Measurements from ENCODE around the gene B4GALT2.

The B4GALT2 gene

DNA sequence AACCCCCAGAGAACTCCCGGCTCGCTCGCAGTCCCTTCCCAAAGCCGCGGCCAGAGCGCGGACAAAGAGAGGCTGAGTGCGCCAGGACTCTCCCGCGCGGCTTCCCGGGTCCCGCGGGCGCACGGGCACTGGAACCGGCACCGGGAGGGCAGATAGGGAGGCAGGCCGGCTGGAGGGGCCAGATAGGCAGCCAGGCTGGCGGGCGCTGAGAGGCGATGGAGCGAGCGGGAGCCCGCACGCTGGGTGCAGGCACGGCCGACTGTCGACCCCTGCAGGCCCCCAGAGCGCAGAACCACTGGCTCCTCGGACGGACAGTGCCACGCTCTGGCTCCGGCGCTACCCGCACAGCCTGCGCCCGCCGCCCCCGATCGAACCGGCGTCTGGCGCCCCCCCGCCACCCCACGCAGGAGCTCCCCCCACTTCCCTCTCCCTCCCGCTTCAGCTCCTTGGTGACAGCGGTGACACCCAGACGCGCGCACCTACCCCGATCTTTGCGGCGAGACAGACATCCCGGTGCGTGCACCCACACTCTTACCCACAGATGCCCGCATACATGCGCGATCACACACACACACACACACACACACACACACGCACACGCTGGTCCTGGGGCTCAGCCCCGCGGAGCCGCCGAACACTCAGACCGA, 51.7 kb downstream of the B4GALT2 start:
- peak; percentile 72 for DNase-seq

DNA sequence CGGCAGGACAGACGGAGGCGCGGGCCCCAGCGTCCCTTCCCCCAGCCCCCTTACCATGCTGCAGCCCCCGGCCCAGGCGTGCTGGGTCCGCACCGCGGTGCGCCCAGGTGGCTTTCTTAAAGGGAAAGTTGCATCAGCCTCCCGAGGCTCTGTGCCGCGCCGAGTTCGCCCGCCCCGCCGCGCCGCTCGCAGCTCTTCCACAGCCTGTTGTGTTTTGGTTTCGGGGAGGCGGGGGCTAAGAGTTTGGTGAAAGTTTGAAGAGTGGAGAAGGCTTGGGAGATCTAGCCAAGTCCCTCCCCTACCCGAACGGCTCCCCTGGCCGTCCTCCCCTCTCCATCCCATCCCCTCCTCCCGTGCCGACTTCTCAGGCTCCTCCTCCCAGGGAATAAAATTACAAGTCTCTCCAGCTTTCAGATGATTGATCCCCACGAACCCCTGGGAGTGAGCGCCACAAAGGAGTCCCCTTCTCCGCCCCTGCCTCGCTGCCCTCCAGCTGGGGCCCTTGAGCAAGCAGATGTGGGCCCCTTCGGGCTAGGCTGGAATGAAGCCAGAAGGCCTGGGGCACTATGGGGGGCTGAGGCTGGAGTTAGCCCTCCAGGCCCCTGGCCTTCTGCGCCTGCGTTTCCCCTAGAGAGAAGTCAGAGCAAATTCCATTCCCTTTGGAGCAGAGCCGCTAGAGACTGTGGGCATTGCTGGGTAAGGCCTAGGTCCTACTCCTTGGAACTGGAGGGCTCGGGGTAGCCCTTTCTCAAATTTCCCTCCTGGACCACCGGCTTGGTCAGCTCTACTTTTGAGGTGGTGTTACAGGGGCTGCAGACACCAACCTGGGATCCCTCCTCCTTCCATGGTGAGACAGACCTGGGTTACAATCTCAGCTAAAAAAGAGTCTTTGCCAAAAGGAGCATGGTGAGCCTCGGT, 52.5 kb downstream of the B4GALT2 start, which contains the start of gene SLC6A9:
Gene SLC6A9, minus strand, starts transcription at position 211 of the 918 bp plus-strand sequence. CDS start 7,185 bp downstream, outside the sequence.
- peak; percentile 80 for DNase-seq

DNA sequence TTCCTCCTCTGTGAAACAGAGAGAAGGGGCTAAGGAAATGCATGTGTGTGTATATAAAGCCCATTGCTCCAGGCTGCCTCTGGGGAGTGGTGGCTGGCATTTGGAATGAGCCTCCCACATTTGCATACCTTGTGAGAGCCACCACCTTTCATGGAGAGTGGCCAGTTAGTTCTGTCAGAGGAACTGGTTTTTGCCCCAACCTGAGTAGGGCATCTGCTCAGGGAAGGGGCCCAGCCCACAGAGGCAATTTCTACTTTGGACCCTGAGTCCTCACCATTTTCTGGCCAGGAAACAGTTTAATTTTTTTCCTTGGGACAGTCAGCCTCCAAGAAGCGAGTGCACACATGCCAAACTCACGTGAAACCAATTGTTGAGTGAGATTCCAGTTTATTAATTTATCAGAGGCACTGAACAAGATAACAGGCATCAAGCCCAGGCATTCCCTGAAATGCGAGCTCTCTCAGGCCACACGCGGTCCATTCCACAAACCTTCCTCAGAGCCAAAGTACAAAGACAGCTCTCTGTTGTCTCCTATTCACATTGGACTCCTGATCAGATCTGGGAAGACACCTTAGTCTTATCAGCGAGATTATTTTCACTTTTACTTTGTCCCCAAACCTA, 53.3 kb downstream of the B4GALT2 start:
- no peak for DNase-seq

DNA sequence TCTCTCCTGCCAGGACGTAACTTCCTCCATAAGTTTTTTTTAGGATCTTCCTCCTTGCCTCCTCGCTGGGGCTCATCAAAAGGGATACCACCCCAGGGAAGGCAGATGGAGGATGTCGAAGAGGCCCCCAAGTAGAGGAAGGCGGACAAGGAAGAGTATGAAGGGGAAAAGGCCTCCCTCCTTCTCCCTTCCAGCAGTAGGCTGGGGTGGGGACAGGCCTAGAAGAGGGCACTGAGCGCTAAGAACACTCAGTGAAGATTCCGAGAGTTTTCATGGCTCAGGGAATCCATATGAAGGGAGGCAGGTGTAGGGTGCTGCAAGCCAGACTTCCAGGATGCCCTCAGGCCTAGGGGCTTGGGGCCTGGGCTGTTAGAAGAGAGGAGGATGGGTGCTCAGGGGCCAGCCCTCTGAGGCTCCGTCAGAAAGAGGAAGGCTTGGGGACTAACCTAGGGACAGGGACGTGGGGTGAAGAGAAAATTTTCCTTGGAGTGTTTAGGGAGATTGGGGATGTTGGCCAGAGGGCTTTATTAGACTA, 54.1 kb downstream of the B4GALT2 start:
- no peak for DNase-seq

DNA sequence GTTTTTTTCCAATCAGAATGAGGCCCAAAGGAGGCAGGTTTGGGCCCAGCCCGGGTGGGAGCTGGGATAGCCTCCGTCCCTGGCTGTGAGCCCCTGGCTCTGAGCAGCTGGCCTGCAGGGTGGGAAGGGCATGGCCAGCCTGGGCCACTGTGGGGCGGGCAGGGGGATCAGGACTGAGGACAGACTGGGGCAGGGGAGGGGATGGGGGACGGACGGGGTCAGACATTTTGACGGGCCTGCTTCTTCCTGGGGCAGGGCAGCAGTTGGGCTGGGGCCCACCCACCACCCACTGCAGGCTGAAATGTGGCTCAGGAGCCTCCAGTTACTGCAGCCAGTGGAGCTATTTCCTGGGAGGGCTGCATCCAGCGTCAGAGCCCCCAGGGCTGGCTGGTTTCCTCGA, 54.7 kb downstream of the B4GALT2 start:
- DNase-seq = no peak

GRCh38 chr1:44034423-44034822, 55.4 kb downstream of the B4GALT2 start:
- DNase-seq = no peak

- no peak for DNase-seq
These were observed 56.1 kb downstream of the B4GALT2 start for GRCh38 chr1:44034976-44035716.

DNA sequence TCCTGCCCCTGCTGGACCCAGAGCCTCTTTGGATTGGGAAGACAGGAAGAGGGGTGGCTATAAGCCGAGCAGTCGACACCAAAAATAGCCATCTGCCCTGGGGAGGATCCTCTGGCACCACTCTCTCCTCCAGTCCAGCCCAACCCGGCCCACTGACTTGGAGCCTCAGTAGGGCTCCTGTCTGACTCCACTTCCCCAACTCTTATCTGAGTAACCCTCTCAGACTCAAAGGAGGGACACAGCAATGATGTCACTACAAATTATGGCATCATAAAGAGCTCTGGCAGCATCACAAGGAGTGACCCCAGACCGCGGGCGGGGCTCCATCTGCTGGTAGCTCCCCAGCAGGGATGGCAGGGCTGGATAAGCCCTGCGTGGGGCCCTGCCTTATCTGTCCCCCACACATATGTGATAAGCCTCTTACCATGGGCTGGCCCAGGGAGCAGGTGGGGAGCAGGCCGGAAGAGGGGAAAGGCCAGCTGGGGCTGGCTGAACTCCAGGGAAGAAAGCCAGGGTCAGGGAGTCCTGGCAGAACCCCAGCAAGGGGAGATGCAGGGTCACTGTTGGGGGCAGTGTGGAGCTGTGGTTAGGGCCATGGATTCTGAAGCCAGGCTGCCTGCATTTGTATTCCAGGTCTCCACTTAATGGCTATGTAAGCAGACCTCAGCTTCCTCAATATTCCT, 56.9 kb downstream of the B4GALT2 start:
- DNase-seq = peak; percentile 48

DNA sequence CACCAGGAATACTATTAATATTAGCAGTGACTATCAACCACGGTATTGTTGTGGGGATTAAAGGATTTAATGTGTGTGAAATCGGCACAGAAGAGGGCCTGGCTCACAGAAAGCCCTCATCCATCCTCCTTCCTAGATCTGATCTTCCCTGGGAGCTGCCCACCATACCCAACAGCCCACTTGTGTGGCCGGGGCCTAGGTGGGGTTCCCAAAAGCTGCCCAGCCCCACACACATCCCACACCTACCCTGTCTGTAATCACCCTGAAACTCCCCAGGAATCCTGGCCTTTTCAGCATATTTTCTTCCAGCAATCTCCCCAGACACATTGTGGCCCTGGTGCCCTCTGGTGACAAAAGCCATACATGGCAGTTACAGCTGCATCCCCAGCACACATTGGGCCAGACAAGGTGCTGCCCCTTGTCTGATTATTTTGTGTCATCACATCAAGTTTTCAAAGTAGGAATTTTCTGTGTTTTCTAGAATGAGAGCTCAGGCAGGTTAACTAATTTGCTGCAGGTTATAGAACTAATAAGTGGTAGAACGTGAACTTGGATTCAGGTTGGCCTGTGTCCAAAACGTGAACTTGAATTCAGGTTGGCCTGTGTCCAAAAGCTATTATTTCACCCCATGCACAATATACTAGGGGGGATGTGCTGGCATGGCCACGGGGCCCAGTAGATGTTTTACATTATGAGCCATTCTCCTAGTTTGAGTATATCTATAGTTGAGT, 57.6 kb downstream of the B4GALT2 start:
- peak; percentile 69 for DNase-seq

DNA sequence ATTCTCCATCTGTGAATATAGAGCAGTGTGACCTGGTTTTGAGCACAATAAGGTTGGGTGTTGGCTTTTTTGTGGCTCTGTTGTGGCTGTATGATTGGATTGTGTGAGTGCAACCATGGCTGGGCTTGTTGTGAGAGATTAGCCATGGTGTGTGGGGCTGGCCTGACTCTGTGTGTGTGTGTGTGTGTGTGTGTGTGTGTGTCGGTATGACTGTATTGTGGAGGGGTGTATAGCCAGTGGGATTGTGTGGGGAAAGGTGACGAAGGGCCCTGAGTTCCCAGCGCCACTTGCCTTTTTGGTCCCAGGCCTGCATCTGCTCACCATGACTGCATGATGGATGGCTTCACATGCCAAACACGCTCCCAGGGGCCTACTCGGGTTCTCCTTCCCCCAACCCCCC, 58.1 kb downstream of the B4GALT2 start:
- no peak for DNase-seq

DNA sequence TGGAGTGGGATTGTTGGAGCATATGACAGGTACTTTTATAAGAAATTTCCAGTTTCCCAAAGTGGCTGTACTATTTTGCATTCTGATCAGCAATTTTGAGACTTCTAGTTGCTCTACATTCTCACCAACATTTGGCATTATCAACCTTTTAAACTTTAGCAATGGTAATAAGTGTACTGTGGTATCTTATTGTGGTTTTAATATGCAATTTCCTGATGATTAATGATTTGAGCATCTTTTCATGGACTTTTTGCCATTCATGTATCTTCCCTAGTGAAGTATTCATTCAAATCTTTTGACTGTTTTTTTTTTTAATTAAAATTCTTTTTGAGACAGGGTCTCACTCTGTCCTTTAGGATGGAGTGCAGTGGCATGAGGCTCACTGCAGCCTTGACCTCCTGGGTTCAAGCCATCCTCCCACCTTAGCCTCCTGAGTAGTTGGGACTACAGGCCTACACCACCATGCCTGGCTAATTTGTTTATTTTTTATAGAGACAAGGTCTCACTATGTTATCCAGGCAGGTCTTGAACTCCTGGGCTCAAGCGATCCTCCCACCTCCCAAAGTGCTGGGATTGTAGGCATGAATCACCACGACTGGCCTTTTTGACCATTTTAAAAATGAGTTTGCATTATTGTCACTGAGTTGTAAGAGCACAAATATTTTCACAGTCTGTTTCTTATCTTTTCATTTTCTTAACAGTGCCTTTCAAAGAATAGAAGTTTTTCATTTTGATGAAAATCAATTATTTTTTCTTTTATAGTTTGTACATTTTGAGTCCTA, 60.1 kb downstream of the B4GALT2 start:
- no peak for DNase-seq

GRCh38 chr1:44040418-44040817, 61.4 kb downstream of the B4GALT2 start:
- DNase-seq = no peak
